Measurements from ENCODE around the gene DTX2.

GRCh38 chr7:76427635-76428034 lies 33.9 kb upstream of the DTX2 start:
- TF ChIP-seq, protein P1, sequence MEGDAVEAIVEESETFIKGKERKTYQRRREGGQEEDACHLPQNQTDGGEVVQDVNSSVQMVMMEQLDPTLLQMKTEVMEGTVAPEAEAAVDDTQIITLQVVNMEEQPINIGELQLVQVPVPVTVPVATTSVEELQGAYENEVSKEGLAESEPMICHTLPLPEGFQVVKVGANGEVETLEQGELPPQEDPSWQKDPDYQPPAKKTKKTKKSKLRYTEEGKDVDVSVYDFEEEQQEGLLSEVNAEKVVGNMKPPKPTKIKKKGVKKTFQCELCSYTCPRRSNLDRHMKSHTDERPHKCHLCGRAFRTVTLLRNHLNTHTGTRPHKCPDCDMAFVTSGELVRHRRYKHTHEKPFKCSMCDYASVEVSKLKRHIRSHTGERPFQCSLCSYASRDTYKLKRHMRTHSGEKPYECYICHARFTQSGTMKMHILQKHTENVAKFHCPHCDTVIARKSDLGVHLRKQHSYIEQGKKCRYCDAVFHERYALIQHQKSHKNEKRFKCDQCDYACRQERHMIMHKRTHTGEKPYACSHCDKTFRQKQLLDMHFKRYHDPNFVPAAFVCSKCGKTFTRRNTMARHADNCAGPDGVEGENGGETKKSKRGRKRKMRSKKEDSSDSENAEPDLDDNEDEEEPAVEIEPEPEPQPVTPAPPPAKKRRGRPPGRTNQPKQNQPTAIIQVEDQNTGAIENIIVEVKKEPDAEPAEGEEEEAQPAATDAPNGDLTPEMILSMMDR (IDR thresholded peaks at IDR 0.05): no peak
- no peak for TF ChIP-seq EZH2 (IDR thresholded peaks at IDR 0.05; ENCODE audit: borderline replicate concordance, insufficient read depth, low read depth, low read length, poor library complexity, severe bottlenecking)

Data from B cell (primary cell).